CD14-positive monocyte (primary cell): Measurements from ENCODE around the gene ATG4B. TPM values are rescaled to one million over a fixed set of nuclear protein-coding genes. Genes with fewer than 3 reads are reported as not detected.

Experiments
- DNase-seq, 3 donors: peaks; one replicate each; pipeline ENCODE4 v3.0.0-alpha.2; 2011 to 2022
- H2AFZ ChIP-seq: 2 replicates; pipeline ENCODE4 v1.6.0; 2012; ENCODE audit warnings: mild to moderate bottlenecking, low read depth, low read length, inconsistent platforms; ENCODE audit not compliant: insufficient read depth, poor library complexity, severe bottlenecking
- H3K27ac ChIP-seq, 2 donors: 1 replicate in 1 of 2; 2 replicates in 1 of 2; pipeline ENCODE4 v1.5.1; 2012 to 2013; ENCODE audit warnings: low read length in 2 of 2, control low read depth in 1 of 2, inconsistent platforms in 1 of 2, low read depth in 1 of 2, mild to moderate bottlenecking in 1 of 2
- H3K27me3 ChIP-seq, 2 donors: one replicate each; pipeline versions ENCODE4 v1.6.0 to v1.6.1; 2011 to 2013; ENCODE audit warnings: low read length in 2 of 2; ENCODE audit not compliant: control insufficient read depth in 2 of 2, insufficient read depth in 2 of 2
- H3K36me3 ChIP-seq, 2 donors: replicated peaks in 1 of 2; 1 replicate in 1 of 2; 2 replicates in 1 of 2; pipeline versions ENCODE4 v1.5.1 to v1.6.1; 2012 to 2013; ENCODE audit warnings: low read length in 2 of 2, control low read depth in 1 of 2, inconsistent platforms in 1 of 2, mild to moderate bottlenecking in 1 of 2; ENCODE audit not compliant: insufficient read depth in 2 of 2, control insufficient read depth in 1 of 2
- H3K4me1 ChIP-seq, 2 donors: 1 replicate in 1 of 2; 2 replicates in 1 of 2; pipeline versions ENCODE4 v1.5.1 to v1.6.1; 2012 to 2013; ENCODE audit warnings: low read length in 2 of 2, control low read depth in 1 of 2, inconsistent platforms in 1 of 2, mild to moderate bottlenecking in 1 of 2, moderate library complexity in 1 of 2; ENCODE audit not compliant: insufficient read depth in 2 of 2, control insufficient read depth in 1 of 2
- H3K4me2 ChIP-seq: replicated peaks from 2 replicates; pipeline ENCODE3; 2012; ENCODE audit warnings: low read length, moderate library complexity, mild to moderate bottlenecking; ENCODE audit not compliant: poor library complexity, severe bottlenecking; ENCODE audit errors: extremely low read depth
- H3K4me3 ChIP-seq, 3 experiments: fragments of 200-600 bp in 1 of 3; sonication (generic) in 1 of 3; replicated peaks in 1 of 3; 1 replicate in 2 of 3; 2 replicates in 1 of 3; pipeline ENCODE4 v1.5.1; 2011 to 2013; ENCODE audit warnings: low read length in 3 of 3, mild to moderate bottlenecking in 3 of 3, control low read depth in 2 of 3, low read depth in 2 of 3, inconsistent platforms in 1 of 3, moderate library complexity in 1 of 3
- H3K79me2 ChIP-seq: 2 replicates; pipeline ENCODE4 v1.6.0; 2012; ENCODE audit warnings: mild to moderate bottlenecking, control low read depth, inconsistent platforms, low read length, moderate library complexity; ENCODE audit not compliant: insufficient read depth
- H3K9ac ChIP-seq: 2 replicates; pipeline ENCODE4 v1.6.0; 2017; ENCODE audit warnings: low read length, mild to moderate bottlenecking; ENCODE audit not compliant: insufficient read depth, poor library complexity, severe bottlenecking
- H3K9me3 ChIP-seq, 2 donors: replicated peaks in 1 of 2; 1 replicate in 1 of 2; 2 replicates in 1 of 2; pipeline versions ENCODE4 v1.5.1 to v1.6.1; 2012 to 2013; ENCODE audit warnings: low read length in 2 of 2, control low read depth in 1 of 2; ENCODE audit not compliant: control insufficient read depth in 1 of 2, insufficient read depth in 1 of 2
- H4K20me1 ChIP-seq: 2 replicates; pipeline ENCODE4 v1.6.0; 2012; ENCODE audit warnings: mild to moderate bottlenecking, low read length, control low read depth, moderate library complexity; ENCODE audit not compliant: insufficient read depth
- H3K27ac Mint-ChIP-seq, 7 donors: one replicate each; pipeline ENCODE4 v1.8.0; 2020; ENCODE audit warnings: mild to moderate bottlenecking in 7 of 7, mixed read lengths in 7 of 7, moderate library complexity in 6 of 7, inconsistent platforms in 2 of 7
- H3K27me3 Mint-ChIP-seq, 3 donors: one replicate each; pipeline ENCODE4 v1.8.0; 2021 to 2022; ENCODE audit warnings: low read depth in 3 of 3, mild to moderate bottlenecking in 3 of 3, mixed read lengths in 3 of 3, moderate library complexity in 3 of 3, inconsistent platforms in 1 of 3
- H3K36me3 Mint-ChIP-seq, 2 donors: one replicate each; pipeline ENCODE4 v1.8.0; 2020; ENCODE audit warnings: mixed read lengths in 2 of 2, inconsistent platforms in 1 of 2, mild to moderate bottlenecking in 1 of 2
- H3K4me1 Mint-ChIP-seq: one replicate; pipeline ENCODE4 v1.8.0; 2020; ENCODE audit warnings: mild to moderate bottlenecking, mixed read lengths
- H3K4me3 Mint-ChIP-seq, 2 donors: one replicate each; pipeline ENCODE4 v1.8.0; 2020; ENCODE audit warnings: mild to moderate bottlenecking in 2 of 2, mixed read lengths in 2 of 2, moderate library complexity in 1 of 2
- H3K9me3 Mint-ChIP-seq, 7 donors: one replicate each; pipeline ENCODE4 v1.8.0; 2020 to 2022; ENCODE audit warnings: mixed read lengths in 7 of 7, mild to moderate bottlenecking in 6 of 7, moderate library complexity in 6 of 7, inconsistent platforms in 2 of 7
- CTCF ChIP-seq: fragments of 200-600 bp; IDR thresholded peaks from one replicate; pipeline ENCODE4 v1.8.0; 2022; ENCODE audit warnings: antibody characterized with exemption, mild to moderate bottlenecking
- WGBS: methylation state at CpG from one replicate; pipeline ENCODE4 v1.1.5; 2013; ENCODE audit warnings: missing lambda C conversion rate; ENCODE audit not compliant: insufficient coverage; 5-methylcytosine and 5-hydroxymethylcytosine counted together
- intact Hi-C, 2 donors: fragments of 100-400 bp; cut with micrococcal nuclease; formaldehyde crosslinking; loops; one replicate each; pipeline versions ENCODE4 v1.15.0 to v1.15.1; 2023
- polyA plus RNA-seq, 3 donors: library from polyadenylated mRNA; depleted of rRNA in 1 of 3; unstranded in 2 of 3; stranded (reverse) in 1 of 3; fragments of 300-500 nt in 2 of 3; fragments of >200 nt in 1 of 3; fragmentation: Illumina TruSeq in 2 of 3; gene quantifications; 1 replicate in 2 of 3; 2 replicates in 1 of 3; pipeline ENCODE4 v1.2.3, GENCODE V29; 2012 to 2021

The ATG4B gene
- polyA plus RNA-seq, 3 donors = 54.5 to 202 (median 58.9) TPM

- H3K36me3 ChIP-seq = peaks cover 61 to 91% of the 10 kb centered on the region in 2 donors
- H3K4me3 Mint-ChIP-seq = no peak overlapping the region
- WGBS = 93% methylated on average over 17 of the region's 21 CpGs
Measured at GRCh38 chr2:241673797-241674725, 36.6 kb downstream of the ATG4B start.

DNA sequence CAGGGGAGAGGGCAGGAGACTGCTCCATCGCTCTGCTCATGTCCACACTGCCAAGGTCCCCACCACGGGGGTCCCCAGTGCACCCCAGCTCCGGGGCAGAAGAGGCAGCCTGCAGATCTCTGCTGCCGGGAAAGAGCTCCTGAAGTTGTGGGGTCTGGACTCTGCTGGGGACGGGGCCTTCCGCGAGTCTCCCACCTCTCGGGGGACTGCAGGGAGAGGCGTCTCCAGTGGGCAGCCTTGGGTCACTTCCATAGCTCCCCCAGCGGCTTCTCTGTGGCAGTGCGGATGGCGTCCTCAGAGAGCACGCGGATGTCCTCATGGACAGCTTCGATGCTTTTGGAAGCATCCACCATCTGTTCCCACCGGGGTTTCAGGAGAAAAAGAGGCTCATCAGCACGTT lies 38.4 kb downstream of the ATG4B start:
- Histone ChIP-seq H3K9me3 (no peaks in the 10 kb centered on the region), H3K9ac (no peak overlapping the region), H4K20me1 (no peaks in the 10 kb centered on the region), H3K27ac (no peak overlapping the region), H3K4me3 (no peak overlapping the region), H3K36me3 (peaks cover 57 to 90% of the 10 kb centered on the region in 2 donors), H3K4me2 (no peak overlapping the region), H3K4me1 (no peaks in the 10 kb centered on the region), H3K27me3 (no peaks in the 10 kb centered on the region), H3K79me2 (no peaks in the 10 kb centered on the region), H2AFZ (no peak overlapping the region)
- DNase-seq = no peak
- Mint-ChIP-seq H3K4me3 (no peak overlapping the region), H3K27ac (no peak overlapping the region), H3K9me3 (no peaks in the 10 kb centered on the region), H3K36me3 (peaks cover 59 to 86% of the 10 kb centered on the region in 2 donors), H3K4me1 (no peaks in the 10 kb centered on the region), H3K27me3 (peaks cover 0 to 2% (median 0%) of the 10 kb centered on the region in 3 donors)
- 93% methylated on average over 17 of the region's 17 CpGs for WGBS
- intact Hi-C loops = no loop called here
- no peak for TF ChIP-seq CTCF

More at GRCh38 chr2:241673797-241674725, 36.6 kb downstream of the ATG4B start:
- Mint-ChIP-seq H3K9me3 (no peaks in the 10 kb centered on the region), H3K36me3 (peaks cover 62 to 86% of the 10 kb centered on the region in 2 donors), H3K27ac (peak overlapping the region in 5 of 7 donors; percentile 12 to 79 (median 68)), H3K4me1 (no peaks in the 10 kb centered on the region), H3K27me3 (peaks cover 0 to 2% (median 0%) of the 10 kb centered on the region in 3 donors)
- Histone ChIP-seq H3K9me3 (no peaks in the 10 kb centered on the region), H4K20me1 (no peaks in the 10 kb centered on the region), H3K27ac (no peak overlapping the region), H3K4me2 (no peak overlapping the region), H3K4me3 (no peak overlapping the region), H3K27me3 (no peaks in the 10 kb centered on the region), H3K9ac (no peak overlapping the region), H3K4me1 (no peaks in the 10 kb centered on the region), H2AFZ (no peak overlapping the region), H3K79me2 (no peaks in the 10 kb centered on the region)
- DNase-seq = no peak
- intact Hi-C loops = no loop called here
- TF ChIP-seq CTCF = no peak
